Stimulated activated CD4-positive, alpha-beta T cell treated with anti-CD3 and anti-CD28 coated beads, Interleukin-1b, Interleukin-23, amount 100 ng/mL, for 24 hours (primary cell): ENCODE data around the gene HEATR5A.
"Not testable (repeated sequence)": the region's sequence is repeated elsewhere in the genome, so short reads cannot be mapped to it uniquely, and the experiment has no call there.

Experiments
- DNase-seq, 4 experiments: peaks; one replicate each; pipeline ENCODE4 v3.0.0-alpha.2; 2020; ENCODE audit warnings: low read depth in 4 of 4, low spot score in 1 of 4

Gene HEATR5A

GRCh38 chr14:31391473-31391872, 28.9 kb downstream of the HEATR5A start:
- no peak for DNase-seq

DNA sequence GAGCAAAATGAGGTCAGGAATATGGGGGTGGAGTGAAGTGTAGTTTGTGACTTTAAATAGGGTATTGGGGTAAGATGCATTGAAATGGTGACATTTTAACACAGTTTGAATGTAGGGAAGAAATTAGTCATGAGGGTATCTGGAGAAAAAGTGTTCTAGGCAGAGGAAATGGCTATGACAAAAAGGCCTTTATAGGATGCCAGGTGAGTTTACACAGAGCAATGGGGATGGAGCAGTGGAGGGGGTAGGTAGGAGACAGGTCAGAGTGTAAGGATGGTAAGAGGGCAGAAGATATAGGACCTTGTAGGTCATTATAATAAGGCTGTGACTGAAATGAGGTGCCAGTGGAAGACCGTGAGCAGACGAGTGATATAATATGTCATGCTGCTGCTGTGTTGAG, 30.4 kb downstream of the HEATR5A start:
- DNase-seq, result no peak

GRCh38 chr14:31388687-31389413, 31.5 kb downstream of the HEATR5A start:
- no peak for DNase-seq

- no peak for DNase-seq
Observed at GRCh38 chr14:31387091-31387490, 33.3 kb downstream of the HEATR5A start.

- DNase-seq, result no peak
Observed at GRCh38 chr14:31386271-31386670, 34.1 kb downstream of the HEATR5A start.

DNA sequence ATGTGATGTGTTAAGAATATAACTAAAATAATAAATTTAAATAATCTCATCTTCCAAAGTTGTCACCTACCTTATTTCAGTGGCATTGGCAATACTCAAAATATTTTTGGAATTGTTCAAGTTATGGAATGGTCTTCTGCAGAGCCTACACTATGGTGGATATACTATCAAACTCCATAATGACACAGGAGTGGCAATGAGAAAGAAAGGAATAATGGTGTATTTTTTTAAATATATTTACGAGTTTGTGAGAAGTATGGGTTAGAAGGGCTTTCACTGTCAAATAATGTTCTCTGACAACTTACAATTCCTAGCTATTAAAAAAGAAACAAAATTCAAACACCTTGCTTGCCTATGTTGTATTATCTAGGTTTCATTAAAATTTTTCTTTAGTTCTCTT, 38.1 kb downstream of the HEATR5A start:
- no peak for DNase-seq

DNA sequence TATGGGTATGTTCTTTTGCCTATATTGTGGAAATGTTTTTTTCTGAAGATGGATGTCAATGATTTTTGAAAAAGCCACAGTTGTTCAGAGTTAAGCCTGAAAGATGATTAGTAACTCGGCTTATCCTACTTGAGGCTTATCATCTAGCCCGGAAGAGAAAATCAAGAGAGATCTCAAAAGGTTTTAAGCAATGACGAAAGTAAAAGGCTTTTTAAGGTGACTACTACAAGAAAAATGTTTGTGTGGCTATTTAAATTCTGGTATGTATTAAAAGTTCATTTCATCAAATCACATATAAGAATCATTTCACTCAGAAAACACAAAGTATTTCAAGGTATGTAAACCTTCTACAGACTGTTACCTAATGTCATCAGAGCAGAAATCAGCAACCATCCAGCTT, 40.2 kb downstream of the HEATR5A start:
- no peak for DNase-seq

DNA sequence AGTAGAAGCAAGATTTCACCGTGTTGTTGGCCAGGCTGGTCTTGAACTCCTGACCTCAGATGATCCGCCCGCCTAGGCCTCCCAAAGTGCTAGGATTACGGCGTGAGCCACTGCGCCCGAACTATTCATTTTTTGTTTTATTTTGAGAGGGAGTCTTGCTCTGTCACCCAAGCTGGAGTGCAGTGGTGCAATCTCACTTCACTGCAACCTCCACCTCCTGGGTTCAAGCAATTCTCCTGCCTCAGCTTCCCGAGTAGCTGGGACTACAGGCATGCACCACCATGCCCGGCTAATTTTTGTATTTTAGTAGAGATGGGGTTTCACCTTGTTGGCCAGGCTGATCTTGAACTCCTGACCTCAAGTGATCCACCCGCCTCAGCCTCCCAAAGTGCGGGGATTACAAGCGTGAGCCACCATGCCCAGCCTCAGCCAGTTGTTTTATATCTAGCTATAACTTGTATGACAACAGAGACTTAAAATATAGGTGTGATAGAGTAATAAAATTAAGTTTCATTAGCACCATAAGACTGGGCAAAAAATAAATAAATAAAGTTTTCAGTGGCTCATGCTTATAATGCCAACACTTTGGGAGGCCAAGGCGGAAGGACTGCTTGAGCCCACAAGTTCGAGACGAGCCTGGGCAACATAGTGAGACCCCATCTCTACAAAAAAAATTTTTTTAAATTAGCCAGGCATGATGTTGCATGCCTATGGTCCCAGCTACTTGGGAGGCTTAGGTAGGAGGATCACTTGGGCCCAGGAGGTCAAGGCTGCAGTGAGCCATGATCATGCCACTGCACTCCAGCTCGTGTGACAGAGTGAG, 41.0 kb downstream of the HEATR5A start:
- not testable (repeated sequence) for DNase-seq

DNA sequence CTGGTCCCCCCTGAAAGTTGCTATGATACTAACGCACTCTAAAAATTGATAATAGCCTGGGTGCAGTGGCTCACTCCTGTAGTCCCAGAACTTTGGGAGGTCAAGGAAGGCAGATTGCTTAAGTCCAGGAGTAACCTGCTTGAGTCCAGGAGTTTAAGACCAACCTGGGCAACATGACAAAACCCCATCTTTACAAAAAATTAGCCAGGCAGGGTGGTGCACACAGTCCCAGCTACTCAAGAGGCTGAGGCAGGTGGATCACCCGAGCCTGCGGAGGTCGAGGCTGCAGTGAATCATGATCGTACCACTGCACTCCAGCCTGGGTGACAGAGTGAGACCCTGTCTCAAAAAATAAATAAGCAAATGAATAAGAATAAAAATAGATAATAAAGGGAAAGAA, 42.9 kb downstream of the HEATR5A start:
- no peak for DNase-seq

DNA sequence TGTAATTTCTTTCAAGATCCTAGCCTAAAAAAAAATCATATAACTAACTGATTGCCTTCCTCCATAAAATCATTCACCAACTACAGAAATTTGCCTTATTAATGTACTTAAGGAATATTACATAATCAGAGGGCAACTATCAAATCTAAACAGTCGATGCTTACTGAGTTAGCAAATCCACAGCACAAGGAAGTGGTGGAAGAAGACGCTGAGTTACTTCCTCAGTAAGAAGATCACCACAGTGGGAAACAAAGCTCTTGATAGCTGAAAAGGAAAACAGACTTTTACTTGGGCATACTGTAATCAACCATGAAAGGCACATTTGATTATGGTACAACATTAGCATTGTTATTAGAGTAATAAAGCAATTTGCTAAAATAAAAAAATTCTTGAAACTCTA, 48.7 kb downstream of the HEATR5A start:
- no peak for DNase-seq

DNA sequence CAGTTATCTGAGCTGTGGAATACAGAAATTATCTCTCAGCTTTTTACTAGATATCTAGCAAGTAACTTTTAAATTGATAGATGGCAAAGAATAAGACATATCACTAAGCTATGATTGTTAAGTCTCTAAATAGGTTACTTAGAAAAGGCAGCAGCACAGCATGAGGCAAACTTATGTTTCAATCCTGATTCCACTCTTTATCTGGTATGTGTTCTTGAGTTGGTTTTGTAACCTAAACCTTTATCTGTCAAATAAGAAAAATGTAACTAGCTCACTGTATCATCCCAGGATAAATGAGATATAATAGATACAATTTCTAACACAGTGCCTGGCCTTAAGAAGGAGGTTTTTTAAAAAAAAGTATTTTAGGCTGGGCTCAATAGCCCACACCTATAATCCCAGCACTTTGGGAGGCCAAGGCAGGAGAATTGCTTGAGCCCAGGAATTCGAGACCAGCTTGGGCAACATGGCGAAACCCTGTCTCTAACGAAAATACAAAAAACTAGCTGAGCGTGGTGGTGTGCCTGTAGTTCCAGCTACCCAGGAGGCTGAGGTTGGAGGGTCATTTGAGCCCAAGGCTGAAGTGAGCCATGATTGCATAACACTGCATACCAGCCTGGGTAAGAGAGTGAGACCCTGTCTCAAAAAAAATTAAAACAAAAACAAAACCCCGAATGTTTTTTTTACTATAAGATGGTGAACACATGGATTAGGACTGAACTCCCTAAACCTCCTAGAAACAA, 56.8 kb downstream of the HEATR5A start:
- no peak for DNase-seq

- no peak for DNase-seq
Observed at GRCh38 chr14:31362746-31363145, 57.6 kb downstream of the HEATR5A start.

GRCh38 chr14:31361761-31362160, 58.6 kb downstream of the HEATR5A start:
- not testable (repeated sequence) for DNase-seq

GRCh38 chr14:31360919-31361662, 59.3 kb downstream of the HEATR5A start:
- no peak for DNase-seq

DNA sequence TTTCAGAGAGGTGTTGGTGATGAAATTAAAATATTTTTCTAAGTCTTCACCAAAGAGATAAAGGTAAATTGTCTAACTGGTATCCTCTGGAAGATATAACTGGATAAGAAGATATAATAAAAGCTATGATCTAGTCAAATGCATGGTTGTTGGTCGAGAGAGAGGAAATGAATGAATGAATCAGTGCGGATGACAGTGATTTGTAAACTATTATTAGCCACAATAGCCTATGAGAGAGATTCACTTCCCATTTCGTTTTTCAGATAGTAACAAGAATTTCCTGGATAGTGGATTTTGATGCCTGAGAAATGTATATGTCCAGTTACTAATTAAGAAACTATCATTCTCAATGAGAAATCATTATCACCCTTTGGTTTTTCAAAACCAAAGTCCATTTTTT, 63.1 kb downstream of the HEATR5A start:
- DNase-seq, result no peak

DNA sequence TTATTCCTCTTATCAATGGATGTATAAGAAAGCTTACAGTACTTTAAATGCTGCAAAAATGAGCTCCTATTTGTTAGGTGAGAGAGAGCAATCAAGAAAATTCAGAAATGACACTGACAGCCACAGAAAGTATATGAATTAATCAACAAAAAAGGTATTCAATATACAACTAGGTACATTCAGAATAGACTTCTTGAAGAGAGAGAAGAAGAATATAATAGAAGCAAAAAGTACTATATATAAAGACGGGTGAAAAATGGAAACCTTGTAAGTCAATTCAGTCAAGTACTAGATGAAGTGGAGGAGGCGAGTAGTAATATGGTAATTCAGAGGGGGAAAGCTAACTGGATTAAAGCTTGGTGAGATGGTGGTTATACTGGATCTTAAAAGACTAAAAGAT, 74.3 kb downstream of the HEATR5A start:
- DNase-seq, result no peak

DNA sequence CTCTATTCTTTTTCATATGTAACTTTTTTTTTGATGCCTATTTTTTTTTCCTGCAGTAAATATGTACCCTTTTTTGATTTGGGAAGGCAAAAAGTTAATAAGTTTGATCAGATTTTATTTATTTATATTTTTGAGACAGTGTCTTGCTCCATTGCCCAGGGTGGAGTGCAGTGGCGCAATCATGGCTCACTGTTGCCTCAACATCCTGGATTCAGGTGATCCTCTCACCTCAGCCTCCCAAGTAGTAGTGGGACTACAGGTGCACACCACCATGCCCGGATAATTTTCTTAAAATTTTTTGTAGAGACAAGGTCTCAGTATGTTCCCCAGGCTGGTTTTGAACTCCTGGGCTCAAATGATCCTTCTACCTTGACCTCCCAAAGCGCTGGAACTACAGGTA, 79.1 kb downstream of the HEATR5A start:
- no peak for DNase-seq

GRCh38 chr14:31340297-31341063, 79.9 kb downstream of the HEATR5A start:
- DNase-seq, result no peak

- no peak for DNase-seq
Observed at GRCh38 chr14:31339743-31340142, 80.6 kb downstream of the HEATR5A start.

GRCh38 chr14:31337331-31337730, 83.0 kb downstream of the HEATR5A start:
- no peak for DNase-seq
